ENCODE results near the gene C17orf107.
A peak's percentile ranks its signal among the peaks of the same experiment; 100 is the strongest.
"Not testable (repeated sequence)": the region's sequence is repeated elsewhere in the genome, so short reads cannot be mapped to it uniquely, and the experiment has no call there.

Gene C17orf107

DNA sequence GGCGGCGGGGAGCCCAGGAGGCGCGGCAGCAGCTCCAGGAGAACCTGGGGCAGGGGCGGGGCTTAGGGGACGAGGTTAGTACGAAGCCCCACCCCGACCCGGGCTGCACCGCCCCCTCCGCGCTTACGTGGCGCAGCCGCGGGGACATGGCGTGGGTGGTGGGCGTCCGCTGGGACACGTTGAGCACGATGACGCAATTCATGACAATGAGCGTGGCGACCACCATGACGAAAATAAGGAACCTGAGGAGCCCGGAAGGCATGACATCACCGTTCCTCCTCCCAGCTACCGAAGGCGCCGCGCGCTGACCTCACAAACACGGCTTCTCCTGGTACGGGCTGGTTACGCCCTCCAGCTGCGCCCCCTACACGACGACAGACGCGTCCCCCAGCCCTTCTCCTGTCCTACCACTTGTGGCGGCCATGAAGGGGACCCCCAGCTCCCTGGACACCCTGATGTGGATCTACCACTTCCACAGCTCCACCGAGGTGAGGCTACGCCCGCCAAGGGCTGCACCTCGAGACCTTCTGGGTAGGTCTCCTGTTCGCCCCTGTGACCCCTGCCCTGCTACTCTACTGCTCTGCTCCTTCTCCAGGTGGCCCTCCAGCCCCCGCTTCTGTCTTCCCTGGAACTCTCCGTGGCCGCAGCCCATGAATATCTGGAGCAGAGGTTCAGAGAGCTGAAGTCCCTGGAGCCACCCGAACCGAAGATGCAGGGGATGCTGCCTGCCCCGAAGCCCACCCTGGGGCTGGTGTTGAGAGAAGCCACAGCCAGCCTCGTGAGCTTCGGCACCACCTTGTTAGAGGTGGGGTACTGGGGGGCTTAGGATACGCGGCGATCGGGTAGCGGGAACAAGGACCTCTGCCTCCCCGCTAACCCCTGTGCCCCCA lies at the start of gene C17orf107:
Gene C17orf107 (plus strand): TSS at position 196 of the 890 bp plus-strand sequence. CDS start 227 bp downstream, at position 423.
- DNase-seq (ENCODE audit: low read depth in 2 of 2), result peak; percentile 77 to 96

DNA sequence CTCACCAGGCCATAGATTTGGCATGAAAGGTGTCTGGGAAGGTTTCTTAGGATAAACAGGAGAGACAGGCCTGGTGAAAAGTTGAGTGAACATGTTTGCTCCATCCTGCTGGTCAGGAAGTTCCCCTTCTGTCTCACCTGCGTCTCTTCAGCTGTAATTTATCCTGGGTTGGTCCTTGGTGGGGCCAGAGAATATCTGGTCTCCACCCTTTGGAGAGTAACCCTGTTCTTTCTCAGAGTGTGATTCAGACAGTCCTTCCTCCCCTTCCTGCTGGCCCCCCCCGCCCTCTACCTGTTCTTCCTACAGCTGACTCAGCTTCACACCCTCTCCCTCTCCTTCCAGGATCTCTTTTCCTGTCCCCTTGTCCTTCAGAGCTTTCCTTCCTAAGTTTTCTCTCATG lies 49.1 kb upstream of the C17orf107 start:
- no peak for DNase-seq (ENCODE audit: low read depth in 2 of 2)

- DNase-seq (ENCODE audit: low read depth in 2 of 2), result no peak
These were observed 48.3 kb upstream of the C17orf107 start for GRCh38 chr17:4851084-4851483.

GRCh38 chr17:4852567-4853207 lies 46.6 kb upstream of the C17orf107 start:
- no peak for DNase-seq (ENCODE audit: low read depth in 2 of 2)

- no peak for DNase-seq (ENCODE audit: low read depth in 2 of 2)
These were observed 46.1 kb upstream of the C17orf107 start for GRCh38 chr17:4853208-4853671.

DNA sequence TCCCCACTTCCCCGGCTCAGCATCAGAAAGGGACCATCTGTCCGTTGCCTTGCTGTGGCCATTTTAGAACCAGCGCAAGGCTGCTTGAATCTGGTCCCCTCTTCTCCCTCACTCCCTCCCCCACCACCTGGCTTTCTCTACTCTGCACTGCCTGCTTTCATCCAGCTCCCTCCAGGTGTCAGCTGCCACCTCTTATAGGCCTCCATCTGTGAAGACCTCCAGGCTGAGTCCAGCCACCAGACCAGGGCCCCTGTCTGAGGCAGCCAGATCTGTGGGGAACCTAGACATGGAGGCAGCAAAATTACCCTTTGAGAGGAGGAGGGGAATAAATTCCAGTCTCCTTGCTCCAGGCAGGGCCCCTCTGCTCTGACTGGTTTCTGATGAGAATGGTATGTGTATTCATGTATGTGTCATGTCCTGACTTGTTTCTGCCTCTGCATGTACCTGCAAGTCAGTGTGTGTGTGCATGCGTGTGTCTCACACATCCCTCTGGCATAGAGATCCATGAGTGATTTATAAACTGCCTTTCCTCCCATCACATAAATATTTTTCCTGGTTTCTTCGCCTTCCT lies 45.1 kb upstream of the C17orf107 start:
- DNase-seq (ENCODE audit: low read depth in 2 of 2), result no peak

DNA sequence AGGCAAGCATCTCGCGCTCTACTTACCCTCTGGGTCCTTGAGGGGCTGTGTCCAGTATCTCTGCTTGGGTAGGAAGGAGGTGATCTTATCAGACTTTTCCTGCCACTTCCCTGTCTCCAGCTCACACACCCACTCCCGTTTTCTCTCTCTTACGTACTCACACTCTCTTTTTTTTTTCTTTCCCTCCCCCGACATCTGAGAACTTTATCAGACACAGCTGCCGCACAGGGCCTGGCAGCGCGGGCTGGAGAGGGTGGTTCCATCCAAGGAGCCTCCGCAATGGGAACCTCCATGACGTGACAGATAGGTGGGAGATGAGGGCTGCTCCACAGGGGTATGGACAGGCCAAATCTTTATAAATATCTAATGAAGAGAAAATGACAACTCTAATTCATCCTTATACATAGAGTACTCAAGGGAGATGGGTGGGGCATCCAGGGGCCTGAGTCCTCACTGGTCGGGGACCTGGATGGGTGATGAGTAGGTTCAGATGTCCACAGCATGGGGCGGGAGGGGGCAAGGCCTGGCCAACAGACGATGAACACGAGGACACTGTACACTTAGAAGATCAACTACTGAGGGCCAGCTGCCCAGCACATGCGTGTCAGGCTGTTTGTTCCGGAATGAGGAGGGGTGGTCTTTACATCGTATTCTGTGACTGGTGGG lies 42.9 kb upstream of the C17orf107 start:
- no peak for DNase-seq (ENCODE audit: low read depth in 2 of 2)

GRCh38 chr17:4856937-4857314 lies 42.4 kb upstream of the C17orf107 start:
- DNase-seq (ENCODE audit: low read depth in 2 of 2), result no peak

DNA sequence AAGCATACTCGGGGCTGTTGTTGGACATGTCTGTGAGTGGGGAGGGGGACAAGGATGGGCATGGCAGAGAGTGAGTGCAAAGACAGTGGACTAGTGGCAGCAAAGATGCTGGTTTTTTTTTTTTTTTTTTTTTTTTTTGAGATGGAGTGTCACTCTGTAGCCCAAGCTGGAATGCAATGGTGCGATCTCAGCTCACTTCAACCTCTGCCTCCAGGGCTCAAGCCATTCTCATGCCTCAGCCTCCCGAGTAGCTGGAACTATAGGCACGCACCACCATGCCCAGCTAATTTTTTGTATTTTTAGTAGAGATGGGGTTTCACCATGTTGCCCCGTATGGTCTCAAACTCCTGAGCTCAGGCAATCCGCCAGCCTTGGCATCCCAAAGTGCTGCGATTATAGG lies 42.0 kb upstream of the C17orf107 start:
- DNase-seq (ENCODE audit: low read depth in 2 of 2), result not testable (repeated sequence)

GRCh38 chr17:4858068-4858881 lies 41.1 kb upstream of the C17orf107 start:
- no peak for DNase-seq (ENCODE audit: low read depth in 2 of 2)

DNA sequence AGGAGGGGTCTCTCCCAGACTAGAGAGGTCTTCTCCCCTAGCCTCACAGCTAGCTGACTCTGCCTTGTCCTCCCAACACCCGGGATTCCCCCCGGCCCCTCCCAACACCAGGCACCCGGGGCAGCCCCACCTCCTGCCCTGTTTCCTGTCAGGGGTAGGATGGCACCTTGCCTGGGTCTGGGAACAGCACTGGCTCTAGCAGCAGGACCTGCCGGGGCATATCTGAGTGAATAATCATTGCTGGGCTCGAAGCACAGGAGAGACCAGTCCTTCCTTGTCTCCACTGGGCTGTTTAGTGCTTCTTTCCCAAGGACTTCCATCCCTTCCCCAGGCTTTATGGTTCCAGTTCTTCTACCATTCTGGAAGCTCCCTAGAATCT lies 40.5 kb upstream of the C17orf107 start:
- DNase-seq (ENCODE audit: low read depth in 2 of 2), result no peak

GRCh38 chr17:4859816-4860625 lies 39.3 kb upstream of the C17orf107 start:
- no peak for DNase-seq (ENCODE audit: low read depth in 2 of 2)

DNA sequence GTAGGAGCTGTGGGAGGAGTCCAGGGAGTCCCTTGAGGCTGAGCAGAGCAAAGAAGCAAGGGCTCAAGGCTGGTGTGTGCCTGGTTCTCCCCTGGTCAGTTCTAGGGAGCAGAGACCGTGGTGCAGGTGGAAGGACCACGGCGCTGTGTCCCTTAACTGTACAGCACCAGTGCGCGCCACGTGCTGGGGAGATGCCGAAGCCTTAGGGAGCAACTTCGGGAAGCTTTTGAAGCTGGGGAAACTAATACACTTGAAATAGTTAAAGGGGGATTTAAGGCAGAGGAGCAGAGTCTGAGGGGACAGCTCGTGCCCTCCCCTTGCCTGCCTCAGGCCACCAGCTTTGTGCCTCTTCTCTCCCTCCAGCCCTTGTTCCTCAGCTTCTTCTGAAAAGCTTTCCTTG lies 38.7 kb upstream of the C17orf107 start:
- no peak for DNase-seq (ENCODE audit: low read depth in 2 of 2)

DNA sequence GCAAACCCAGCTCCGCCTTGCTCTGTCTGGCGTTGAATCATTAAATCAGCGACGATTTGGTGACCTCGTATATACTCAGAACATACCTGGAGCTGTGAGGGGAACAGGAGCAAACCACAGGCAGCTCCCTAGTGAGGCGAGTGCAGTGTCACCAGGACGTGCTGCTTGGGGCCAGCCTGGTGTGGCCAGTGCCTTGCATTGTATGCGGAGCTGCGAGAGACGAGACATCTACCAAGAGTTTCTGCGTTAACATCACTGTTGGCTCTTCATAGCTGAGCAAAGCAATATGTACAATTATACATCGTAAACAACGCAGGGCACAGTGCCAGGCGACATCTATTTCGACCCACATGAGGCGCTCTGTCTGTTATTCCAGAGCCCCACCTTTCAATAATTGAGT lies 38.3 kb upstream of the C17orf107 start:
- no peak for DNase-seq (ENCODE audit: low read depth in 2 of 2)

GRCh38 chr17:4862720-4863119 lies 36.6 kb upstream of the C17orf107 start:
- DNase-seq (ENCODE audit: low read depth in 2 of 2), result no peak

GRCh38 chr17:4863321-4863720 lies 36.0 kb upstream of the C17orf107 start:
- no peak for DNase-seq (ENCODE audit: low read depth in 2 of 2)

GRCh38 chr17:4867535-4867934 lies 31.8 kb upstream of the C17orf107 start:
- DNase-seq (ENCODE audit: low read depth in 2 of 2), result not testable (repeated sequence)

- DNase-seq (ENCODE audit: low read depth in 2 of 2), result not testable (repeated sequence)
These were observed 30.0 kb upstream of the C17orf107 start for GRCh38 chr17:4869058-4869998.

DNA sequence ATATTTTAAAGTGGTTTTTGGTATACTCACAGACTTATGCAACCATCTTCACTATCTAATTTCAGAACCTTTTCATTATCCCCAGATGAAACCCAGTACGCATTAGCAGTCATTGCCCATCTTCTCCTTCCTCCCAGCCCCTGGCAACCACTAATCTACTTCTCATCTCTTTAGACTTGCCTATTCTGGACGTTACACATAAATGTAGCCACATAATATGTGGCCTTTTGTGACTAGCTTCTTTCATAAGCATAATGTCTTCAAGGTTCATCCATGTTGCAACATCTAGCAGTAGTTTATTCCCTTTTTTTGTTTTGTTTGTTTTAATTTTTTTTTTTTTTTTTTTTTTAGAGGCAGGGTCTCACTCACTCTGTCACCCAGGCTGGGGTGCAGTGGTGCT lies 28.5 kb upstream of the C17orf107 start:
- no peak for DNase-seq (ENCODE audit: low read depth in 2 of 2)
